Activated CD4-positive, alpha-beta T cell treated with anti-CD3 and anti-CD28 coated beads, Interleukin-2, amount 10 ng/mL, durations not matched to agents 7 days and 5 days (primary cell): ENCODE measurements around the gene GNG8. TPM values are rescaled to one million over a fixed set of nuclear protein-coding genes. Genes with fewer than 3 reads are reported as not detected.
A peak's percentile ranks its signal among the peaks of the same experiment; 100 is the strongest.
"Not testable (repeated sequence)": the region's sequence is repeated elsewhere in the genome, so short reads cannot be mapped to it uniquely, and the experiment has no call there.

Experiments
- CTCF ChIA-PET: fragments of 350-600 bp; sonication (Branson Sonifier 250); formaldehyde crosslinking; loops from one replicate; lab custom pipeline; 2021; ENCODE audit warnings: antibody characterized with exemption; lab: Charles Lee
- POLR2A ChIA-PET: fragments of 350-600 bp; sonication (Branson Sonifier 250); formaldehyde crosslinking; loops from one replicate; lab custom pipeline; 2021; ENCODE audit warnings: antibody characterized with exemption; lab: Charles Lee
- DNase-seq: peaks from one replicate; pipeline ENCODE4 v3.0.0-alpha.2; 2020
- H3K27ac Mint-ChIP-seq: one replicate; pipeline ENCODE4 v1.8.0; 2021; ENCODE audit warnings: mild to moderate bottlenecking, moderate library complexity, mixed read lengths
- H3K27me3 Mint-ChIP-seq: one replicate; pipeline ENCODE4 v1.8.0; 2021; ENCODE audit warnings: mixed read lengths
- H3K36me3 Mint-ChIP-seq: one replicate; pipeline ENCODE4 v1.8.0; 2021; ENCODE audit warnings: low read depth, mixed read lengths
- H3K4me1 Mint-ChIP-seq: one replicate; pipeline ENCODE4 v1.8.0; 2021; ENCODE audit warnings: mixed read lengths
- H3K4me3 Mint-ChIP-seq: one replicate; pipeline ENCODE4 v1.8.0; 2021; ENCODE audit warnings: mild to moderate bottlenecking, moderate library complexity, mixed read lengths
- H3K9me3 Mint-ChIP-seq: one replicate; pipeline ENCODE4 v1.8.0; 2021; ENCODE audit warnings: mixed read lengths
- total RNA-seq, 2 experiments: library from RNA; stranded (reverse); gene quantifications; one replicate each; pipeline ENCODE4 v1.2.3, GENCODE V29; 2021

The GNG8 gene
- total RNA-seq, 2 experiments from 2014 or later = not detected

DNA sequence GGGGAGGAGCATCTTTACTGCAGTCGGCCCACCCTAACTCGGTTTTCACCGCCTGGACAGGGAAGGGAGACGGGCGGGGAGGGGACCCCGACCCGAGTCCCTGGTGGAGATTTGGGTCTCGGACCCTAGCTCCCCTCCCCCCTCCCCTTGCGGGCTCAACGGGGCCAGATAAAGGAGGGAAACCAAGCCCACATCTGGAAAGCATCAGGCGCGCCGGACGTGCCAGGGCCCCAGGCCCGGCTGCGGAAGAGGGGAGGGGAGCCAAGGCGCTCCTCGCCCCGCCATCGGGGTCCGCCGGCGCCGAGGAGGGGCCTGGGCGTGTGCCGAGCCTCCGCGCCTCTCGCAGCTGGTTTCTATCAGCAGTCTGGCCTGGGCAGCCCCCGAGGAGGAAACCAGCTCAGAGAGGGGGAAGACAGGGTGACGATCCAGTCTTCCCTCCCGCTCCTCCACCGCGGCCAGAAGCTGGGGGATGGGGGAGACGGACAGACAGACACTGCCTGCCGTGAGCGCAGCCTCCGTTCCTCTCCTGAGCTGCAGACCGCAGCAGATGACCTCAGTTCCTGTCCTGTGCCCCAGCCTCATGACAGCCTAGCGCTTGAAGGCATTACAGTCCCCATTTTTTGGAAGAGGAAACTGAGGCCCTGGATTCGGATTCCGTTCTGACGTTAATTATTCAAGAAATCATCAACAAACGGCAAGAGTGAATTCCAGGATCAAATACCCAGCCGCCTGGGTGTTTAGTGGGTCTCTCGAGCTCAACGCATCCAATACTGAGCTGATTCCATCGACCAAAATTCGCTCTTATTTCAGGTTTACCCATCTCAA is 3.6 kb upstream of the GNG8 start:
- peak overlapping the region; percentile 23 for H3K4me3 Mint-ChIP-seq
- no peaks in the 10 kb centered on the region for H3K36me3 Mint-ChIP-seq
- H3K27ac Mint-ChIP-seq = no peak overlapping the region
- POLR2A ChIA-PET = interaction anchor here (0.7 kb wide), 1 partner anchor 19 kb away, joined by 3 read pairs; no protein-coding TSS in a partner anchor
- CTCF ChIA-PET = interaction anchor here (0.7 to 0.9 kb wide), 3 partner anchors 35 to 404 kb away, joined by 3 read pairs; no protein-coding TSS in a partner anchor
- peak; percentile 35 for DNase-seq
- peaks cover 29% of the 10 kb centered on the region for H3K27me3 Mint-ChIP-seq
- H3K4me1 Mint-ChIP-seq = peaks cover 13% of the 10 kb centered on the region
- no peaks in the 10 kb centered on the region for H3K9me3 Mint-ChIP-seq

- H3K9me3 Mint-ChIP-seq = no peaks in the 10 kb centered on the region
- H3K4me1 Mint-ChIP-seq = peaks cover 31% of the 10 kb centered on the region
- no peak for DNase-seq
- CTCF ChIA-PET = interaction anchor here (1.0 to 1.2 kb wide), 2 partner anchors 21 to 25 kb away, joined by 3 to 6 read pairs; no protein-coding TSS in a partner anchor
- POLR2A ChIA-PET = interaction anchor here (1.1 kb wide), 1 partner anchor 20 kb away, joined by 4 read pairs; no protein-coding TSS in a partner anchor
- H3K4me3 Mint-ChIP-seq = no peak overlapping the region
- H3K27ac Mint-ChIP-seq = no peak overlapping the region
- no peaks in the 10 kb centered on the region for H3K36me3 Mint-ChIP-seq
- H3K27me3 Mint-ChIP-seq = peaks cover 25% of the 10 kb centered on the region
Measured at GRCh38 chr19:46637224-46637623, 1.2 kb upstream of the GNG8 start.

DNA sequence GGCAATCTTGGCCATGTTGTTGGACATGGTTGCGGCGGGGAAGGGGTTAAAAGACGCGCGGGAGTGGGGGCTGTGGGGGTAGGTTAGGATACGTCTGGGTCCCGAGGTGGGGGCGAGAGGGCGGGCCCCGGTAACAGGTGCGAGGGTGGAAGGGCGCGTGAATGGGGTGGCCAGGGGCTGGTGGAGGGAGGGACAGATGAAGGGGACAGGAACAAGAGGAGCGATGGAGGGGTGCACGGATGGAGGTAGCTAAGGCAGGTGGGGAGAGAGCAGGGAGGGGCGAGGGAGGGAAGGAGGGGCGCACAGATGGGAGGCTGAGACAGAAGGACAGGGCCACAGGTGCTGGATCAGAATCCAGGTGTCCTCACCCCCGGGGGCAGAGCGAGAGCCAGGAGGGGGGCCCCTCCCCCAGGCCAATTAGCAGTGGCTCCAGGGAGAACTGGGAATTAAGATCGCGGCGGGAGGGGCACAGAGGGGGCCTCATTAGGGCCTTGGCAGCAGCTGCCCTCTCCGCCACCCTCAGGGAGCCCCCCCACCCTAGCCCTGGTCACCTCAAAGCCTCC is 1.3 kb downstream of the GNG8 start:
- H3K27ac Mint-ChIP-seq = no peak overlapping the region
- H3K4me3 Mint-ChIP-seq = peak overlapping the region; percentile 29
- H3K36me3 Mint-ChIP-seq = no peaks in the 10 kb centered on the region
- no peak for DNase-seq
- peaks cover 28% of the 10 kb centered on the region for H3K4me1 Mint-ChIP-seq
- H3K9me3 Mint-ChIP-seq = no peaks in the 10 kb centered on the region
- H3K27me3 Mint-ChIP-seq = peaks cover 12% of the 10 kb centered on the region
- ChIA-PET CTCF (interaction anchor here (0.8 kb wide), 1 partner anchor 25 kb away, joined by 4 read pairs; no protein-coding TSS in a partner anchor), POLR2A (no interaction called here)

- Mint-ChIP-seq H3K27me3 (peaks cover 12% of the 10 kb centered on the region), H3K36me3 (no peaks in the 10 kb centered on the region), H3K9me3 (no peaks in the 10 kb centered on the region), H3K4me3 (peak overlapping the region; percentile 65), H3K27ac (no peak overlapping the region), H3K4me1 (peaks cover 30% of the 10 kb centered on the region)
- CTCF ChIA-PET = interaction anchor here (0.8 to 2.2 kb wide), 8 partner anchors 10 to 108 kb away, joined by 3 to 5 read pairs (median 4); partner anchors contain the start of genes DACT3 and PTGIR
- POLR2A ChIA-PET = interaction anchor here (0.5 kb wide), 1 partner anchor 20 kb away, joined by 3 read pairs; no protein-coding TSS in a partner anchor
- DNase-seq = peak; percentile 94
Measured at GRCh38 chr19:46634045-46634655, 1.9 kb downstream of the GNG8 start.

- Mint-ChIP-seq H3K4me1 (peaks cover 34% of the 10 kb centered on the region), H3K9me3 (no peaks in the 10 kb centered on the region), H3K36me3 (no peaks in the 10 kb centered on the region), H3K4me3 (peak overlapping the region; percentile 65), H3K27me3 (peaks cover 12% of the 10 kb centered on the region), H3K27ac (peak overlapping the region; percentile 52)
- POLR2A ChIA-PET = interaction anchor here (0.6 kb wide), 1 partner anchor 25 kb away, joined by 5 read pairs; no protein-coding TSS in a partner anchor
- DNase-seq = no peak
- CTCF ChIA-PET = interaction anchor here (0.6 to 2.2 kb wide), 9 partner anchors 9 to 286 kb away, joined by 3 to 5 read pairs (median 4); partner anchors contain the start of genes DACT3, PPP5C and PTGIR
Measured at GRCh38 chr19:46633130-46633529, 2.9 kb downstream of the GNG8 start.

DNA sequence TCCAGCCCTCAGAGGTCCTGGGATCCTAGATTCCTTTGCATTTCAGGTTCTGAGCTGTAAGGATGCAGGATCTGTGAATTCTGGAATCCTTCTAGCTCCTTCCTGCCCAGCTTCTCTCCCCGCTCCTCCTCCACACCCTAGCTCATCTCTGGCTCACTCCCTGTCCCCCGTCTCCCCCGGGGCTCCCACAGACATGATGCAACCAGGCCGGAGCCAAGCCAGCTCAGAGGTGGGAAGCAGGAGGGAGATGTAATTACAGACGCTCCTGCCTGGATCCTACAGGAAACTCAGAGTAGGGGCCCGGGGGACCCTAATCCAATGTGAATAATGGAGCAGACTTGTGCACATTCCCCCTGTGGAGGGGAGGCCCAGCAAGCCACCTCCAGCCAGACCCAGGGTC is 4.5 kb downstream of the GNG8 start:
- Mint-ChIP-seq H3K36me3 (no peaks in the 10 kb centered on the region), H3K9me3 (no peaks in the 10 kb centered on the region), H3K27ac (no peak overlapping the region), H3K27me3 (peaks cover 12% of the 10 kb centered on the region), H3K4me1 (peaks cover 43% of the 10 kb centered on the region), H3K4me3 (no peak overlapping the region)
- ChIA-PET POLR2A (no interaction called here), CTCF (interaction anchor here (0.9 to 2.6 kb wide), 5 partner anchors 11 to 31 kb away, joined by 3 to 18 read pairs (median 4); partner anchors contain the start of gene DACT3)
- no peak for DNase-seq

GRCh38 chr19:46630586-46631205 is 5.3 kb downstream of the GNG8 start:
- Mint-ChIP-seq H3K27ac (no peak overlapping the region), H3K4me3 (no peak overlapping the region), H3K9me3 (no peaks in the 10 kb centered on the region), H3K27me3 (peaks cover 10% of the 10 kb centered on the region), H3K36me3 (no peaks in the 10 kb centered on the region), H3K4me1 (peaks cover 42% of the 10 kb centered on the region)
- POLR2A ChIA-PET = no interaction called here
- CTCF ChIA-PET = interaction anchor here (0.9 to 2.6 kb wide), 4 partner anchors 10 to 32 kb away, joined by 3 to 18 read pairs (median 5); partner anchors contain the start of gene DACT3
- DNase-seq = no peak

DNA sequence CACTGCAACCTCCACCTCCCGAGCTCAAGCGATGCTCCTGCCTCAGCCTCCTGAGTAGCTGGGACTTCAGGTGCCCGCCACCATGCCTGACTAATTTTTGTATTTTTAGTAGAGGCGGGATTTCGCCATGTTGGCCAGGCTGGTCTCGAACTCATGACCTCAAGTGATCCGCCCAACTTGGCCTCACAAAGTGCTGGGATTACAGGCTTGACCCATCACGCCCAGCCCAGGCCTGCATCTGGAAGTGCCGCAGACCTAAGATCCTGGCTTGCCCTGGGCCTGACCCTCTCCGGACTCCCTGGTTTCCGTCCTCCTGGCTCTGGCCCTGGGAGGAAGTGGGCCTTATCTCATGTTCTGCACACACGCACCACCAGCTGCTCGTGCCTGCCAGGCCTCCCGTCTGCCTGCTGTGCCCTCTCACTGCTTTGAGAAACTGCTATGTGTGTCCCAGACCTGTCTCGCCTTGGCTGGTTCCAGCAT is 6.4 kb downstream of the GNG8 start:
- POLR2A ChIA-PET = no interaction called here
- CTCF ChIA-PET = interaction anchor here (1.1 to 2.6 kb wide), 4 partner anchors 9 to 32 kb away, joined by 3 to 14 read pairs (median 10); partner anchors contain the start of gene DACT3
- Mint-ChIP-seq H3K27me3 (peaks cover 6% of the 10 kb centered on the region), H3K36me3 (no peaks in the 10 kb centered on the region), H3K4me3 (no peak overlapping the region), H3K9me3 (no peaks in the 10 kb centered on the region), H3K27ac (no peak overlapping the region), H3K4me1 (peaks cover 47% of the 10 kb centered on the region)
- no peak for DNase-seq

DNA sequence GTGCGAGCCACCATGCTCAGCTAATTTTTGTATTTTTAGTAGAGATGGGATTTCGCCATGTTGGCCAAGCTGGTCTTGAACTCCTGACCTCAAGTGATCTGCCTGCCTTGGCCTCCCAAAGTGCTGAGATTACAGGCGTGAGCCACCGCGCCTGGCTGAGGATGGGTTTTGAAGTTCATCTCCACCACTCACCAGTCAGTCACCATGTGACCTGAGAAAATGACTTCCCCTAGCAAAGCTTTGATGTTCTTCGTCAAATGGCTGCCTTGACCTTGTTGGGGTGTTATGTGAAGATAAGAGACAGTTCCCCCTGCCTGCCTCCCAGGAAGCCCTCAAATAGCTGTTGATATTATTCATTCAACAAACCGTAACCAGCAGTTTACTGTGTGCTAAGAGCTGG is 7.0 kb downstream of the GNG8 start:
- H3K27me3 Mint-ChIP-seq = not testable (repeated sequence)

GRCh38 chr19:46626446-46626845 is 9.6 kb downstream of the GNG8 start:
- H3K9me3 Mint-ChIP-seq = no peaks in the 10 kb centered on the region
- no peaks in the 10 kb centered on the region for H3K27me3 Mint-ChIP-seq
- peaks cover 6% of the 10 kb centered on the region for H3K36me3 Mint-ChIP-seq
- no peak overlapping the region for H3K4me3 Mint-ChIP-seq
- ChIA-PET CTCF (interaction anchor here (1.6 kb wide), 1 partner anchor 13 kb away, joined by 4 read pairs; no protein-coding TSS in a partner anchor), POLR2A (no interaction called here)
- H3K27ac Mint-ChIP-seq = peak overlapping the region; percentile 31
- peaks cover 49% of the 10 kb centered on the region for H3K4me1 Mint-ChIP-seq
- DNase-seq = no peak

More for the DNA sequence above, 7.0 kb downstream of the GNG8 start:
- H3K9me3 Mint-ChIP-seq, H3K4me3 Mint-ChIP-seq, H3K36me3 Mint-ChIP-seq, POLR2A ChIA-PET, DNase-seq: not testable (repeated sequence)
- H3K27ac Mint-ChIP-seq = peak overlapping the region; percentile 50
- CTCF ChIA-PET = interaction anchor here (1.1 to 2.6 kb wide), 5 partner anchors 8 to 33 kb away, joined by 3 to 14 read pairs (median 10); partner anchors contain the start of gene DACT3
- H3K4me1 Mint-ChIP-seq = peaks cover 47% of the 10 kb centered on the region

- CTCF ChIA-PET = interaction anchor here (1.6 kb wide), 1 partner anchor 12 kb away, joined by 4 read pairs; no protein-coding TSS in a partner anchor
- H3K9me3 Mint-ChIP-seq = no peaks in the 10 kb centered on the region
- H3K4me3 Mint-ChIP-seq = no peak overlapping the region
- no peaks in the 10 kb centered on the region for H3K27me3 Mint-ChIP-seq
- peak overlapping the region; percentile 5 for H3K27ac Mint-ChIP-seq
- DNase-seq = no peak
- peaks cover 55% of the 10 kb centered on the region for H3K4me1 Mint-ChIP-seq
- POLR2A ChIA-PET = no interaction called here
- peaks cover 6% of the 10 kb centered on the region for H3K36me3 Mint-ChIP-seq
Measured at GRCh38 chr19:46625731-46626130, 10.3 kb downstream of the GNG8 start.
